ENCODE measurements around the gene EML4.

GRCh38 chr2:42196403-42197267, 27.5 kb downstream of the EML4 start:
- TF ChIP-seq CTCF (conservative IDR thresholded peaks at IDR 0.05) (peak; percentile 60), EZH2 (IDR thresholded peaks at IDR 0.05; ENCODE audit: low read depth) (no peak)
